Caki2 (cell line): ENCODE data around the gene SBNO2. TPM values are rescaled to one million over a fixed set of nuclear protein-coding genes. Genes with fewer than 3 reads are reported as not detected.

Source experiments
- DNase-seq: peaks from one replicate; pipeline ENCODE4 v3.0.0-alpha.2; 2015; ENCODE audit warnings: low read depth
- in situ Hi-C: cut with HindIII; loops from 2 replicates; pipeline ENCODE4 v1.10.0; 2016; ENCODE audit warnings: low sequenced_read_pairs, low pct_unique_long_range_greater_than_20kb, mixed read lengths
- total RNA-seq: library from RNA; depleted of rRNA; stranded (reverse); fragments of >200 nt; shearing (Covaris generic); gene quantifications from 2 replicates; pipeline ENCODE4 v1.2.3, GENCODE V29; 2014; ENCODE audit warnings: low replicate concordance; rRNA removed

The SBNO2 gene, protein sequence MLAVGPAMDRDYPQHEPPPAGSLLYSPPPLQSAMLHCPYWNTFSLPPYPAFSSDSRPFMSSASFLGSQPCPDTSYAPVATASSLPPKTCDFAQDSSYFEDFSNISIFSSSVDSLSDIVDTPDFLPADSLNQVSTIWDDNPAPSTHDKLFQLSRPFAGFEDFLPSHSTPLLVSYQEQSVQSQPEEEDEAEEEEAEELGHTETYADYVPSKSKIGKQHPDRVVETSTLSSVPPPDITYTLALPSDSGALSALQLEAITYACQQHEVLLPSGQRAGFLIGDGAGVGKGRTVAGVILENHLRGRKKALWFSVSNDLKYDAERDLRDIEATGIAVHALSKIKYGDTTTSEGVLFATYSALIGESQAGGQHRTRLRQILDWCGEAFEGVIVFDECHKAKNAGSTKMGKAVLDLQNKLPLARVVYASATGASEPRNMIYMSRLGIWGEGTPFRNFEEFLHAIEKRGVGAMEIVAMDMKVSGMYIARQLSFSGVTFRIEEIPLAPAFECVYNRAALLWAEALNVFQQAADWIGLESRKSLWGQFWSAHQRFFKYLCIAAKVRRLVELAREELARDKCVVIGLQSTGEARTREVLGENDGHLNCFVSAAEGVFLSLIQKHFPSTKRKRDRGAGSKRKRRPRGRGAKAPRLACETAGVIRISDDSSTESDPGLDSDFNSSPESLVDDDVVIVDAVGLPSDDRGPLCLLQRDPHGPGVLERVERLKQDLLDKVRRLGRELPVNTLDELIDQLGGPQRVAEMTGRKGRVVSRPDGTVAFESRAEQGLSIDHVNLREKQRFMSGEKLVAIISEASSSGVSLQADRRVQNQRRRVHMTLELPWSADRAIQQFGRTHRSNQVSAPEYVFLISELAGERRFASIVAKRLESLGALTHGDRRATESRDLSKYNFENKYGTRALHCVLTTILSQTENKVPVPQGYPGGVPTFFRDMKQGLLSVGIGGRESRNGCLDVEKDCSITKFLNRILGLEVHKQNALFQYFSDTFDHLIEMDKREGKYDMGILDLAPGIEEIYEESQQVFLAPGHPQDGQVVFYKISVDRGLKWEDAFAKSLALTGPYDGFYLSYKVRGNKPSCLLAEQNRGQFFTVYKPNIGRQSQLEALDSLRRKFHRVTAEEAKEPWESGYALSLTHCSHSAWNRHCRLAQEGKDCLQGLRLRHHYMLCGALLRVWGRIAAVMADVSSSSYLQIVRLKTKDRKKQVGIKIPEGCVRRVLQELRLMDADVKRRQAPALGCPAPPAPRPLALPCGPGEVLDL (N-terminal part only)
- 20.1 and 23.7 TPM in 2 replicates for total RNA-seq

DNA sequence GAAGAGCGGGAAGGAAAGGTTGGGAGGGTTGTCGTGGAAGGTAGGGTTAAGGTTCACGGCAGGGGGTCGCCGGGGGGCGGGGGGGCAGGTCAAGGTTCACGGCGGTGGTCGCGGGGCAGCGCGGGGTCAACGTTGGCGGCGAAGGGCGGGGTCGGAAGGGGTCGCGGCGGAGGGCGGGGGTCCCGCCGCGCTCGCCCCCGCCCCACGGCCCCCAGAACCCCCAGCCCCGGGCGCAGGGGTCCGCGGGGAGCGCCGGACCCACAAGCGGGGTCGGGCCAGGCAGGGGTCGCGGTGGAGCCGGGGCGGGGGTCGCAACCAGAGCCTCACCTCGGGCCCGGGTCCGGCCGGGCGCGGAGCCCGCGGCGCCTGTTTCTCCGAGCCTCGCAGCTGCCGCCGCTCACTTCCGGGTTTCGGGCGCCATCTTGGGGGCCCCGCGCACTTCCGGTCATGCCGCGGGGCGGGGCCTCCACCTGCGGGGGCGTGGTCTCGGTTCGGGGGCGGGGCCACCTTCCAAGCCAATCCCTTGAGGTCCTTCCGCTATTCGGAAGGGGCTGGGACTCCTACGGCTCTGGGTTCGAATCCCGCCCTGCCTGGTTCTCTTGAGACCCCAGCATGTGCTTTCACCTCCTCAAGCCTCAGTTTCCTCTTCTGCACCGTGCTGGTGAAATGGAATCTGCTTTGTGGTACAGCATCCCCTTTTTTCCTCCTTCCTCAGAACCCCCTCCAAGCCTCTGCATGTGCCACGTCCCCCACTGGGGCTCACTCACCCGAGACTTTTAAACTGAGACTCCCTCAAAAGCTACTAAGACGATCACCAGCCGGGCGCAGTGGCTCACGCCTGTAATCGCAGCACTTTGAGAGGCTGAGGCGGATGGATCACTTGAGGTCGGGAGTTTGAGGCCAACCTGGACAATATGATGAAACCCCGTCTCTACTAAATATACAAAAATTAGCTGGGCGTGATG lies at the start of gene SBNO2:
TSS of gene SBNO2 (minus strand) at position 424 of the 965 bp plus-strand sequence. CDS start 19,992 bp downstream, outside the sequence.
- peak; percentile 60 for DNase-seq
- in situ Hi-C loops, result no loop called here

DNA sequence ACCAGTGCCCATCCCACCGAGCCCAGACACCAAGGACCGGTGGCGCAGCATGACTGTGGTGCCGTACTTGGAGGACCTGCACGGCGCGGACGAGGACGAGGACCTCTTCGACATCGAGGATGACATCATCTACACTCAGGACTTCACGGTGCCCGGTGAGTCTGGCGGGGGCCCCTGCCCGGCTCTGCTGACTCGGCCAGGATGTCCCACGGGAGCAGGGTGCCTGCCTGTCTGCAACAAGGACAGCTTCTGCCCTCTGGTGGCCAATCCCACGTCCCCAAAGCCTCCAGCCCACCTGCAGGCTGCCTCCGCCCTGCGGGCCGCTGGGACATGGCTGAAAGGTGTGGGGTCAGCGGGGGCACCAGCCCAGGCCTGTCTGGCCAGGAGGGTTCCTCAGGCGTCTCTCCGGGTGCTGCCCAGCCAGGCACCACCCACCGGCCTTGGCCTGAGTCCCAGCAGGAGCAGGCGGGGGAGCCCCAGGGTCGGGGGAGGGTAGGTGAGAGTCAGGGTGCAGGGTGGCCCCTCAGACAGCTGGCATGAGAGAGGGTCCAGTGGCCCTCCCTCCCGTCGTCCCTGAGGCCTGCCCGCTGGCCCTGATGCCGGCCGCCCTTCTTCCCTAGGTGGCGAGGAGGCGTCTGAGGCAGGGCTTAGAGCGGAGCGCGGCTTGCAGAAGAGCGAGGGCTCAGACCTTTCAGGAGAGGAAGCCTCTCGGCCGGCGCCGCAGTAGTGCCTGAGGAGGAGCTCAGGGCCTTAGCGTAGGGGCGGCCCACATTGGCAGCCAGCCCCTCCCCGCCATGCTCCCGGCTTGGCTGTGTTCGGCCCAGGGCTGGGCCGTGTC lies 49.2 kb upstream of the SBNO2 start:
- in situ Hi-C loops, result no loop called here
- no peak for DNase-seq

DNA sequence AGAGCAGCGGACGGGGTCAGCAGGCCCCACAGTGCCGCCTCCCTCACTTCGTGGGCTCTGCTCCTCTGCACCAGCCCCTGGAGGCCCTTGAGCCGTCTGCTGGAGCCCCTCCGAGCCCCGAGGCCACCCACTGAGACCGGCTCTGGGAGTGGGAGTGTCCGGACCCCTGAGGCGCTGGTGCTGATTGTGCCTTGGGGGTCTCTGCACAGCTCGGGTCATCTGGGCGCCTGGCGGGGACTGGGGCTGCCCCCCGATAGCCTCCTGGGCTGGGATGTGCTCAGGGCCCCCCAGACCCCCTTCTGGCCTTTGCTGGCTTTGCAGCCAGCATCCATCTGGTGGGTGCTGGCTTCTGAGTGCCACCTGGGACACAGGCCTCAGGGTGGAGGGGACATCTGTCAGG lies 48.3 kb upstream of the SBNO2 start:
- in situ Hi-C loops, result no loop called here
- no peak for DNase-seq

DNA sequence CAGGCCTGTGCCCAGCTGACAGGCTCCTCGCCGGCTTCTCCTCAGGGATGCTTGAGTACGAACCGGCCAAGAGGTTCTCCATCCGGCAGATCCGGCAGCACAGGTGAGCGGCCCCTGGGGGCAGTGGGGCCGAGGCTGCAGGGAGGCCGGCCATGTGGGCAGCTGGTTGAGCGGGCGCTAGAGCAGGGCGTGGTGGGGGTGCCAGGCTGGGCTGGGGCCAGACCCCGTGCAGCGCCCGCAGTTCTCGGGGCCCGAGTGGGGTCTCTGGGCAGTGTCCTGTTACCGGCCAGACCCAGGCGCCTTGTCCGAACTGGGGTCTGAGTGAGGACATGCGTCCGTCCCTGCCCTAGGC lies 47.8 kb upstream of the SBNO2 start:
- in situ Hi-C loops, result no loop called here
- no peak for DNase-seq

DNA sequence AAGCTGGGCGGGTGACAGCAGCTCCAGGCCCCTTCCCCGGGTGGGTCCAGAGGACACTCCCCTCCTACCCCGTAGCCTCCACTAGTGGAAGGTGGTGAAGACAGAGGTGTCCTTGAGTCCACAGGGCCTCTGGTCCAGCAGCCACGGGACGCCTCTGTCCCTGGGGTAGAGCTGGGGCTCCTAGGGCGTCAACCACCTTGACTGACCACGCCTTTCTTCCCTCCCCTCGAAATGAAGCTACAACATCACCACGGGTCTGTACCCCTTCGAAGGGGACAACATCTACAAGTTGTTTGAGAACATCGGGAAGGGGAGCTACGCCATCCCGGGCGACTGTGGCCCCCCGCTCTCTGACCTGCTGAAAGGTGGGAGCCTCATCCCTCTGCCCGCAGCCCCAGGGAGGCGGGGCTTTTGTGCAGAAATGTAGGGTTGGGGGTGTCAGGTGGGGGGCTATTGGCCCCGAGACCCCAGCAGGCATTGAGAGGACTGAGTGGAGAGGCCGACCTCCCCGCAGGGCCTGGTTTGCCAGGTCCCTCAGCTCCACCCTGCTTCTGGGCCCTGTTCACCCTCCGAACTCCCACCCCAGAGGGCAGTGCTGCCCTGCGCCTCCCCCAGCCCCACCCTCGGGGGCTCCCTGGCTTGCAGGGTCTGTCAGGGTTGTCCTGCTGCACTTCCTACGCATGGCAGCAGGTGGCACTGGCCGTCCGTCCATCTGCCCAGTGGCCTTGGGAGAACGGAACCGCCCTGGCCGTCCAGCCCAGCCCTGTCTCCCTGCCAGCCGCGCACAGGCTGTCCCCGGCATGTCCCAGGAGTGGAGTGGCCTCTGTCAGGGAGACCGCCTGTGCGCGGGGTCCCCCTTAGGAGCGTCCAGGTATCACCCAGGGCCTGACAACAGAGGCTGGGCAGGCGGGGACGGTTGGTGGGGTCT lies 47.2 kb upstream of the SBNO2 start:
- DNase-seq, result no peak
- in situ Hi-C loops, result no loop called here

DNA sequence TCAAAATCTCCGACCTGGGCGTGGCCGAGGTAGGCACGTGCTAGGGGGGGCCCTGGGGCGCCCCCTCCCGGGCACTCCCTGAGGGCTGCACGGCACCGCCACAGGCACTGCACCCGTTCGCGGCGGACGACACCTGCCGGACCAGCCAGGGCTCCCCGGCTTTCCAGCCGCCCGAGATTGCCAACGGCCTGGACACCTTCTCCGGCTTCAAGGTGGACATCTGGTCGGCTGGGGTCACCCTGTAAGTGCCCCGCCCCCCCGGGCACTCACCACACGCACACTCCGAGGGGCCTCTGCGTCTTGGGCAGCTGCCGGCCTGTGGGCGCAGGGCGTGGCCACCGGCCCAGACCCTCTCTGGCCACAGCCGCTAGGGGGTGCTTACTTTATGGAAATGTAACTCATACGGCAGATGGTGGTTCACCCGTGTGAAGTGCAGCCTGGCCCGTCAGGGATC lies 46.4 kb upstream of the SBNO2 start:
- in situ Hi-C loops, result no loop called here
- DNase-seq, result no peak

DNA sequence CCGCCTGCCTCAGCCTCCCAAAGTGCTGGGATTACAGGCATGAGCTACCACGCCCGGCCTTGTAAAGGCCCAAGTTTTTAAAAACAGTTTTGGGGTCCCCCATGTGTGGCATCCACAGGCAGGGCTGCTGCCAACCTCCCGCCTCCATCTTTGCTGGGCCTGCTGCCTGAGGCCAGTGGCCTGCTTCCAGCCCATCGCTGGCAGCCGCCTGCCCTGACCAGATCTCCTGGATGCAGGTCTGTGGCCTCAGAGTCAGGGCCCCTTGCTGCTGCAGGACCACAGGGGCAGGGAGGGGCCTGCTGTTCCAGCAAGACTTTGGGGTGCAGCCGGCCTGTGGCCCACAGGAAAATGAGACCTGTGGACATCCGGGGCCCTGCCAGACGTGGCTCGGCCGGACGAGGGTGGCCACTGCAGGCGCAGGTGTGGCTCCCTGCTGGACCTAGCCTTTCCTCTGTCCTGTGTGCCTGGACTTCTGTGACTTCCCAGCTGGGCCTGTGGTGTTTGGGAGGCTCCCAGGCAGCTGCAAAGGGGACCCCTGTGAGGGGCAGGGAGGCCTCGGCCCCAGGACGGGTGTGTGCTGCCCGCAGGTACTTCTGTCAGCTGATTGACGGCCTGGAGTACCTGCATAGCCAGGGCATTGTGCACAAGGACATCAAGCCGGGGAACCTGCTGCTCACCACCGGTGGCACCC lies 45.9 kb upstream of the SBNO2 start:
- no peak for DNase-seq
- in situ Hi-C loops, result no loop called here

DNA sequence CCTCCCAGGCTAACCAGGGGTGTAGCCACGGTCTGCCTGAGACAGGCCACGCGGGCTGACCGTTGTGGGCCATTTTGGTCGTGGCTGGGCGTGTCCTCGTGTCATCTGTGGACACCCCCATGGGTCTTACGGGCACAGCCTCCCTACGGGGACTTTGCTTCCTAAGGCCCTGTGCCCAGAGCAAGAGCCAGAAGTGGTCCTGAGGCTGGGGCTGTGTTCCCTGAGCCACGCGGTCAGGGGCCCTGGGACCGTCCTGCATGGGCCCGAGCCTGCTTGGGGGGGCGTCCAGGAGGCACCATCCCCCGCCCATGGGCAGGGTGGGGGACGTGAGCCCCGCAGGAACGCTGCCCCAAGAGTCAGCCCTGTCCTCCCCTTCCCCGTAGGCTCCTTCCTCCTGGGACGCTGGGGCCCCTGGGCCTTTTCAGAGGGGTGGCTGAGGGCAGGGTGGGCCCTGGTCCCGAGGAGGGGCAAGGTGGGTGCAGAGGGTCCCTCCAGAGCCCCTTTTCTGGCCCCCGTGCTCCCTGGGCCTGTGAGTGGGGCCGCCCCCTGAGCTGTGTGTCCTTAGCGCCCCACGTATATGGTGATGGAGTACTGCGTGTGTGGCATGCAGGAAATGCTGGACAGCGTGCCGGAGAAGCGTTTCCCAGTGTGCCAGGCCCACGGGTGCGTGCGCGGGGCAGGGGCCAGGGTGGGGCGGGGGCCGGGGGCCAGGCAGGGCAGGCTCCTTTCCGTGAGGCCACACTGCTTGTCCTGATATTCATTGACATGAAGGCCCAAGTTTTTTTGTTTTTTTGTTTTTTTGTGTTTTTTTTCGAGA lies 44.9 kb upstream of the SBNO2 start:
- in situ Hi-C loops, result no loop called here
- no peak for DNase-seq

DNA sequence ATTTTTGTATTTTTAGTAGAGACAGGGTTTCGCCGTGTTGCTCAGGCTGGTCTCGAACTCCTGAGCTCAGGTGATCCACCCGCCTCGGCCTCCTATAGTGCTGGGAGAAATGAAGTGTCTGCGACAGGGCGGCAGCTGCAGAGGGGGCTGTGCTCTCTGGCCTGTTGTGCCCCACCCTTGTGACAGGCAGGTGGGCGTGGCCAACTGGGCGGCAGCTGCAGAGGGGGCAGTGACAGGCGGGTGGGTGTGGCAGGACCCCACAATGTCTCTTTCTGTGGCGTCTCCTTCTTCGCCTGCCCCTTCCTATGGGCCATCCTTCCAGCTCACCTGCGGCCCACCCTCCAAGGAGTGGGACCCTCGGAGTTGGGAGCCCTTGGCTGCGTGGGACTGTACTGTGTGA lies 43.3 kb upstream of the SBNO2 start:
- in situ Hi-C loops, result no loop called here
- no peak for DNase-seq

DNA sequence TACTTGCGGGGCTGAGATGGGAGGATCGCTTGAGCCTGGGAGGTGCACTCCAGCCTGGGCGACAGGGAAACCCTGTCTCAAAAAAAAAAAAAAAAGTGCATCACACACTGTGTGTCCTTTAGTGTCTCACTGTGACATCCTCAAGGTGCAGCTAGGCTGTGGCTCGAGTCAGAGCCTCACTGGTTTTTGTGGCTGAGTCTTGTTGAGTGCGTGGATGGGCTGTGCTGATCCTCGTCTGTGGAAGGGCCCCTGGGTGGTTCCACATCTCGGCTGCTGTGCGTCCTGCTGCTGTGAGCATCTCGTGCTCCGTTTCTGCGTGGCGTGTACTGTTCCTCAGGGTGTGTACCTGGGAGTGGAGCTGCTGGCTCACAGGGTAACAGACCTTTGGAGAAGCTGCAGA lies 42.7 kb upstream of the SBNO2 start:
- in situ Hi-C loops, result no loop called here

DNA sequence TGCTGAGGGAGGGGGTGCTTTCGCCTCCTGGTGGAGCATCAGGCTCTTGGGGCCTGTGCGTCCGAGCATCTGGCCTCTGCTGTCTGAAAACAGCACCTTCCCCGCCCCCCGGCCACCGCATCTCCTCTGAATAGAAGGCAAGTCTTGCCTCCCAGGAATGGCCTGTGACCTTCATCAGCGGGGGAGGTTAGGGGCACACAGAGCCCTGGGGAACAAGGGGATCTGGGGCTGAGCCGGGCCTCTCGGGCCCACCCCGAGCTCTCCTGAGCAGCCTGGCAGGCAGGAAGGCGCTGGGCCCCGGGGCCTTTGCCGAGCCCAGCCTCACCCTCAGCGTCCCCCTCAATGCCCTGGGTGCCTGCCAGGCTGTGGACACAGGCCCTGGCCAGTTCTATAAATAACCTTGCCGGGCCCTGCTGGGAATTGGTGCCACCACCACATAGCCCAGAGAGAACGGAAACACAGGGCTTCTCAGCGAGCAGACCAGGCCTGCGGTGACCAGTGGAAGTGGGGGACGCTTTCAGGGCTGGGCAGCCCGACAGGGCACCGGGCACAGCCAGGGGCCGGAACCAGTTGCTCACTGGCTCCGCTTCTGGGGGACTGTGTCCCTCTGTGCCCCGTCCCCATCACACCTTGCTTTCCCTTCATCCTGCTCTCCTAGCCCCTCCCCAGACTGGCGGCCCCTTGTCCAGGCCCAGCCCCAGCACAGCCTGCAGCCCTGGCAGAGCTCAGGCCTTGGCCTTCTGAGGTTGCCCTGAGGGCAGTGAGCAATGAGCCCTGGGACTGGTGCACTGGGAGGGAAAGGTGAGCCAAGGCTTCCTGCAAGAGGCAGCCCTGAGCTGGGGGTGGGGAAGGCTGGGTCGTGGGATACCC lies 41.0 kb upstream of the SBNO2 start:
- no peak for DNase-seq
- in situ Hi-C loops, result no loop called here

More for the DNA sequence above, 42.7 kb upstream of the SBNO2 start:
- no peak for DNase-seq

DNA sequence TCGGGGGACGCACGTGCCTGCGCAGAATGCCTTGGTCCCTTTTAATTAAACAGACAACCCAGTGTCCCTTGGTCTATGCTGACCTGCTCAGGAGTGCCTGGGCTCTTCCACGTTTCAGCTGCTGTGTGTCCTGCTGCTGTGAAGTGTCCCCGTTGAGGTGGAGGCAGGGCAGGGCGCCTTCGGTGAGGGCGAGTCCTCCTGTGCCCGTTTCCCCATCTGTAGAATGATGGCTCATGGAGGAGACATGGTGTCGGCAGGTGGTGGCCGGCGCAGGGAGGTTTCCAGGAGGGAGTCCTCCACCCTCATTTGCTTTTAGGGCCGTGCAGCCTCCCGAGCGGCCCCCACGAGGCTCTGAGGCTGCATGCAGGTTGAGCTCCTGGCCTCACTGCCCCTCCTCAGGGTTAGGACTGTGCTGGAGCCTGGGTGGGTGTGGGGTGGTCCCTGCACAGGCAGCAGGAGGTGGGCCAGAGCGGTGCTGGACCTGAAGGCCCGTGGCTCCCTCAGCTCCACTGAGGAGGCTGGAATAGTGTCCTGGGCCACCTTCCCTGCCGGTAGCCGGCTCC lies 40.3 kb upstream of the SBNO2 start:
- in situ Hi-C loops, result no loop called here

More for the DNA sequence above, 40.3 kb upstream of the SBNO2 start:
- no peak for DNase-seq
